HepG2 (cell line): ENCODE measurements around the gene SLC2A5. TPM values are rescaled to one million over a fixed set of nuclear protein-coding genes. Genes with fewer than 3 reads are reported as not detected.

Experiments
- ATAC-seq: fragments of 200-7000 bp; cut with Tn5 transposase; 3 replicates; pipeline ENCODE4 v1.9.1; 2020; ENCODE audit warnings: mild to moderate bottlenecking, moderate library complexity
- BruUV-seq: library from RNA; stranded (reverse); fragments of 400-500 nt; replicated peaks from 2 replicates; lab custom pipeline; 2021; lab: Mats Ljungman, UMichigan
- CTCF ChIA-PET: fragments of 300-600 bp; formaldehyde crosslinking; extraction: SDS; loops from one replicate; lab custom pipeline; 2021; ENCODE audit warnings: low total read pairs, inconsistent platforms, low intra/inter-chr PET ratio; lab: Yijun Ruan, JAX
- POLR2A ChIA-PET: fragments of 350-600 bp; sonication (Branson Sonifier 250); formaldehyde crosslinking; loops from one replicate; lab custom pipeline; 2020; ENCODE audit warnings: antibody characterized with exemption, inconsistent platforms; lab: Yijun Ruan, JAX
- DNase-seq: peaks from one replicate; pipeline ENCODE4 v3.0.0-alpha.2; 2015; ENCODE audit warnings: low spot score
- FAIRE-seq: peaks from 3 replicates; lab custom pipeline; 2011; peaks lifted over from hg19 to GRCh38; lab: Jason Lieb, UNC
- H2AFZ ChIP-seq: one replicate; pipeline ENCODE4 v1.6.1; 2011; ENCODE audit warnings: low read length, inconsistent platforms
- H3K27ac ChIP-seq: fragments of 300-600 bp; 3 replicates; pipeline ENCODE4 v1.8.0; 2011; ENCODE audit warnings: mixed run types, mild to moderate bottlenecking, mixed read lengths, low read length, inconsistent platforms; ENCODE audit not compliant: insufficient read depth; ENCODE audit errors: extremely low read length
- H3K27me3 ChIP-seq, 2 experiments: fragments of 200-600 bp in 1 of 2; 2 replicates in 1 of 2; 3 replicates in 1 of 2; pipeline versions ENCODE4 v1.6.0 to v1.8.0; 2011; ENCODE audit warnings: low read length in 2 of 2, mild to moderate bottlenecking in 2 of 2, moderate library complexity in 2 of 2, inconsistent platforms in 1 of 2; ENCODE audit not compliant: insufficient read depth in 2 of 2, control insufficient read depth in 1 of 2
- H3K36me3 ChIP-seq, 2 experiments: fragments of 200-600 bp in 1 of 2; replicated peaks in 1 of 2; 2 replicates in 1 of 2; 3 replicates in 1 of 2; pipeline versions ENCODE4 v1.5.1 to v1.8.0; 2011; ENCODE audit warnings: low read length in 2 of 2, inconsistent platforms in 1 of 2; ENCODE audit not compliant: insufficient read depth in 2 of 2, control insufficient read depth in 1 of 2
- H3K4me1 ChIP-seq: 2 replicates; pipeline ENCODE4 v1.5.1; 2012; ENCODE audit warnings: low read length, inconsistent platforms; ENCODE audit not compliant: insufficient read depth
- H3K4me2 ChIP-seq: 2 replicates; pipeline ENCODE4 v1.6.0; 2011; ENCODE audit warnings: low read depth, low read length, inconsistent platforms
- H3K4me3 ChIP-seq, 3 experiments: fragments of 200-600 bp in 1 of 3; sonication (generic), shearing (Covaris generic) in 1 of 3; replicated peaks in 1 of 3; 2 replicates each; pipeline ENCODE4 v1.5.1; 2011 to 2016; ENCODE audit warnings: low read length in 3 of 3, inconsistent platforms in 2 of 3, low read depth in 2 of 3, mild to moderate bottlenecking in 2 of 3, control low read depth in 1 of 3, mixed read lengths in 1 of 3; ENCODE audit not compliant: insufficient read depth in 1 of 3
- H3K79me2 ChIP-seq: one replicate; pipeline ENCODE4 v1.6.1; 2011; ENCODE audit warnings: low read length, inconsistent platforms; ENCODE audit not compliant: insufficient read depth
- H3K9ac ChIP-seq: 2 replicates; pipeline ENCODE4 v1.6.0; 2011; ENCODE audit warnings: mild to moderate bottlenecking, low read depth, low read length, inconsistent platforms; ENCODE audit not compliant: insufficient read depth
- H3K9me3 ChIP-seq: 2 replicates; pipeline ENCODE4 v1.5.1; 2012; ENCODE audit warnings: mild to moderate bottlenecking, low read length
- H4K20me1 ChIP-seq: 2 replicates; pipeline ENCODE4 v1.6.0; 2011; ENCODE audit warnings: inconsistent platforms, mild to moderate bottlenecking, low read length, moderate library complexity; ENCODE audit not compliant: insufficient read depth
- ATF4 ChIP-seq, 2 experiments: fragments of 450-650 bp in 1 of 2; sonication (generic) in 1 of 2; formaldehyde crosslinking; IDR thresholded peaks; 2 replicates each; pipeline versions ENCODE4 v1.5.0 to v1.8.0; 2020 to 2022; ENCODE audit warnings: mild to moderate bottlenecking in 1 of 2, missing genetic modification reagents in 1 of 2
- ATRX ChIP-seq: sonication (generic); formaldehyde crosslinking; IDR thresholded peaks from 2 replicates; pipeline ENCODE4 v1.4.0; 2020; ENCODE audit warnings: missing genetic modification reagents, borderline replicate concordance
- ELF1 ChIP-seq: sonication (generic); formaldehyde crosslinking; IDR thresholded peaks from 2 replicates; pipeline ENCODE4 v1.4.0; 2020; ENCODE audit warnings: missing genetic modification reagents
- ETV5 ChIP-seq: IDR thresholded peaks from 2 replicates; pipeline ENCODE4 v1.6.1; 2018; ENCODE audit warnings: missing biosample characterization, missing genetic modification reagents, inconsistent platforms, borderline replicate concordance
- GABPA ChIP-seq, 2 experiments: IDR thresholded peaks; 2 replicates each; pipeline ENCODE4 v1.6.1; 2011 to 2016; ENCODE audit warnings: low read depth in 2 of 2, low read length in 1 of 2, missing biosample characterization in 1 of 2, missing genetic modification characterization in 1 of 2
- GABPB1 ChIP-seq: IDR thresholded peaks from 2 replicates; pipeline ENCODE4 v1.6.1; 2016; ENCODE audit warnings: mild to moderate bottlenecking, missing genetic modification reagents, moderate library complexity, missing compliant biosample characterization
- ZNF263 ChIP-seq: sonication (generic); formaldehyde crosslinking; IDR thresholded peaks from 2 replicates; pipeline ENCODE4 v1.4.0; 2020; ENCODE audit warnings: missing genetic modification reagents
- ZNF446 ChIP-seq: sonication (generic); formaldehyde crosslinking; IDR thresholded peaks from 2 replicates; pipeline ENCODE4 v1.5.0; 2020; ENCODE audit warnings: mild to moderate bottlenecking, missing genetic modification reagents
- ZNF652 ChIP-seq: IDR thresholded peaks from 2 replicates; pipeline ENCODE4 v1.6.1; 2016; ENCODE audit warnings: low read depth, borderline replicate concordance
- ZNF792 ChIP-seq: IDR thresholded peaks from 2 replicates; pipeline ENCODE4 v1.6.1; 2016
- ZXDC ChIP-seq: sonication (generic); formaldehyde crosslinking; IDR thresholded peaks from 2 replicates; pipeline ENCODE4 v1.5.0; 2020; ENCODE audit warnings: mild to moderate bottlenecking, missing genetic modification reagents
- WGBS: methylation state at CpG from one replicate; pipeline ENCODE4 v1.1.6; 2017; ENCODE audit warnings: low lambda C conversion rate; 5-methylcytosine and 5-hydroxymethylcytosine counted together
- in situ Hi-C: cut with HindIII; loops from 2 replicates; pipeline ENCODE4 v1.10.0; 2017; ENCODE audit warnings: low pct_unique_long_range_greater_than_20kb; ENCODE audit not compliant: extremely low pct_ligation_motif_present
- intact Hi-C: fragments of 100-400 bp; cut with micrococcal nuclease; formaldehyde crosslinking; loops from one replicate; pipeline ENCODE4 v1.10.0; 2022; ENCODE audit not compliant: unreplicated experiment
- polyA plus RNA-seq, 8 experiments: library from polyadenylated mRNA; depleted of rRNA in 3 of 8; stranded (reverse) in 7 of 8; unstranded in 1 of 8; fragments of >200 nt; fragmentation: Illumina TruSeq in 4 of 8; extraction: Trizol in 4 of 8; gene quantifications; 2 replicates each; pipeline versions ENCODE4 v1.2.1 to v1.2.3, GENCODE V29; 2011 to 2016; ENCODE audit warnings: low read depth in 4 of 8, missing spikeins in 1 of 8, mixed read lengths in 1 of 8; ENCODE audit not compliant: insufficient read depth in 1 of 8
- total RNA-seq, 5 experiments: library from RNA; depleted of rRNA; stranded (reverse); fragments of >200 nt; fragmentation: Illumina TruSeq; extraction: Trizol; gene quantifications; 2 replicates each; pipeline ENCODE4 v1.2.3, GENCODE V29; 2016; ENCODE audit warnings: low read depth in 1 of 5

SLC2A5 gene
- total and polyA plus RNA-seq, 2 of the 13 experiments (the other 11 are each of a cell fraction or from before 2014, with no cell fraction given): 0.04 to 0.54 TPM

- Histone ChIP-seq H3K4me1 (peaks cover 25% of the 10 kb centered on the region), H3K36me3 (no peaks in the 10 kb centered on the region), H2AFZ (no peak overlapping the region), H3K9me3 (peaks cover 10% of the 10 kb centered on the region), H3K27ac (no peak overlapping the region), H4K20me1 (no peaks in the 10 kb centered on the region), H3K27me3 (peaks cover 0 to 3% of the 10 kb centered on the region in 2 experiments; a peak in 1 of 5 replicates), H3K9ac (no peak overlapping the region), H3K4me2 (no peak overlapping the region), H3K79me2 (no peaks in the 10 kb centered on the region), H3K4me3 (no peak overlapping the region)
- no peak for FAIRE-seq
- in situ Hi-C loops (no loop called here), intact Hi-C loops (no loop called here)
- no peak for DNase-seq
- CTCF ChIA-PET: no interaction called here
- 7% methylated on average over 4 of the region's 4 CpGs for WGBS
- ATAC-seq: no peak
- TF ChIP-seq ZNF446 (CRISPR knock-in tag) (no peak), ATRX (CRISPR knock-in tag) (no peak), ELF1 (CRISPR knock-in tag) (0 out of 2 replicates have a peak, but pooled peaks have one; percentile 11), GABPA (IDR thresholded peaks at IDR 0.05; ENCODE audit: low read depth, low read length) (no peak), GABPA (CRISPR knock-in tag; IDR thresholded peaks at IDR 0.05; ENCODE audit: low read depth) (peak; percentile 60), ZNF263 (CRISPR knock-in tag) (peak; percentile 80), GABPB1 (CRISPR knock-in tag) (peak; percentile 47; the same call in 1 of the 2 replicates), ATF4 (CRISPR knock-in tag; IDR thresholded peaks at IDR 0.05) (peak in 1 of 2 experiments; percentile 21; a peak in 1 of 4 replicates), ZXDC (CRISPR knock-in tag) (no peak), ZNF652 (CRISPR knock-in tag) (no peak), ETV5 (CRISPR knock-in tag) (peak; percentile 58; the same call in 1 of the 2 replicates), ZNF792 (no peak)
- POLR2A ChIA-PET: no interaction called here
- BruUV-seq: no TSS peak
Measured at GRCh38 chr1:9027307-9027706, 42.1 kb downstream of the SLC2A5 start.
